GM18520 (cell line): ENCODE data around the gene NUP210L.

ENCODE experiments used
- ATAC-seq: cut with Tn5 transposase; IDR thresholded peaks from one replicate; pipeline ENCODE4 v1.9.1; 2021; ENCODE audit not compliant: unreplicated experiment

Gene NUP210L

GRCh38 chr1:153945795-153946621, 208.9 kb downstream of the NUP210L start:
- peak; percentile 76 for ATAC-seq

GRCh38 chr1:153945131-153945794, 209.6 kb downstream of the NUP210L start:
- ATAC-seq: no peak

- ATAC-seq: no peak
Measured at GRCh38 chr1:153944827-153945117, 210.1 kb downstream of the NUP210L start.

GRCh38 chr1:153944005-153944826, 210.7 kb downstream of the NUP210L start:
- no peak for ATAC-seq

- ATAC-seq: no peak
Measured at GRCh38 chr1:153942766-153943549, 211.9 kb downstream of the NUP210L start.
